PC-9 (cell line): ENCODE data around the gene RIMBP2. TPM values are rescaled to one million over a fixed set of nuclear protein-coding genes. Genes with fewer than 3 reads are reported as not detected.

ENCODE experiments used
- BruUV-seq: library from RNA; stranded (reverse); fragments of 400-500 nt; replicated peaks from 2 replicates; lab custom pipeline; 2021; lab: Mats Ljungman, UMichigan
- CTCF ChIA-PET: fragments of 300-600 bp; sonication (Branson Sonifier 250); formaldehyde crosslinking; loops from one replicate; lab custom pipeline; 2022; ENCODE audit warnings: antibody characterized with exemption; lab: Charles Lee
- POLR2A ChIA-PET: fragments of 300-600 bp; sonication (Branson Sonifier 250); formaldehyde crosslinking; loops from one replicate; lab custom pipeline; 2022; ENCODE audit warnings: antibody characterized with exemption; ENCODE audit not compliant: unreplicated experiment; lab: Charles Lee
- DNase-seq, 2 experiments: peaks; one replicate each; pipeline versions ENCODE4 v3.0.0 to v3.0.0-alpha.2; 2015 to 2022; ENCODE audit warnings: mixed read lengths in 1 of 2
- H2AFZ ChIP-seq: fragments of 200-600 bp; sonication (generic); 2 replicates; pipeline ENCODE4 v1.8.1; 2017; ENCODE audit warnings: antibody characterized with exemption
- H3F3A ChIP-seq: fragments of 200-600 bp; sonication (generic); 2 replicates; pipeline ENCODE4 v1.8.1; 2017; ENCODE audit warnings: antibody characterized with exemption, mild to moderate bottlenecking, low read depth; ENCODE audit not compliant: insufficient read depth
- H3K27ac ChIP-seq: fragments of 200-600 bp; sonication (generic); 2 replicates; pipeline ENCODE4 v1.6.1; 2016; ENCODE audit warnings: mixed run types
- H3K27me3 ChIP-seq: fragments of 200-600 bp; sonication (generic); 2 replicates; pipeline ENCODE4 v1.6.1; 2016; ENCODE audit warnings: low read depth, mixed run types; ENCODE audit not compliant: insufficient read depth
- H3K36me3 ChIP-seq: fragments of 200-600 bp; sonication (generic); 2 replicates; pipeline ENCODE4 v1.6.1; 2016; ENCODE audit warnings: low read depth, mixed run types
- H3K4me1 ChIP-seq: fragments of 200-600 bp; sonication (generic); replicated peaks from 2 replicates; pipeline ENCODE4 v1.6.1; 2016; ENCODE audit warnings: mixed run types; ENCODE audit not compliant: insufficient read depth
- H3K4me2 ChIP-seq: fragments of 200-600 bp; sonication (generic); 2 replicates; pipeline ENCODE4 v1.6.1; 2017; ENCODE audit warnings: mixed run types
- H3K4me3 ChIP-seq: fragments of 200-600 bp; sonication (generic); 2 replicates; pipeline ENCODE4 v1.6.1; 2016; ENCODE audit warnings: mixed run types
- H3K79me2 ChIP-seq: fragments of 200-600 bp; sonication (generic); 2 replicates; pipeline ENCODE4 v1.6.1; 2017; ENCODE audit warnings: low read depth, mixed run types
- H3K9me2 ChIP-seq: fragments of 200-600 bp; sonication (generic); 2 replicates; pipeline ENCODE4 v1.8.1; 2017; ENCODE audit warnings: mild to moderate bottlenecking; ENCODE audit not compliant: insufficient read depth
- H3K9me3 ChIP-seq: fragments of 200-600 bp; sonication (generic); 2 replicates; pipeline ENCODE4 v1.8.1; 2016; ENCODE audit warnings: low read depth; ENCODE audit not compliant: insufficient read depth
- H4K20me1 ChIP-seq: fragments of 200-600 bp; sonication (generic); 2 replicates; pipeline ENCODE4 v1.8.1; 2017; ENCODE audit not compliant: insufficient read depth
- EZH2 ChIP-seq: fragments of 200-600 bp; sonication (generic); IDR thresholded peaks from 2 replicates; pipeline ENCODE4 v1.8.0; 2017; ENCODE audit warnings: antibody characterized with exemption, low read depth
- intact Hi-C: fragments of 100-400 bp; cut with micrococcal nuclease; formaldehyde crosslinking; loops from one replicate; pipeline ENCODE4 v1.10.0; 2022; ENCODE audit not compliant: unreplicated experiment
- total RNA-seq: library from RNA; stranded (reverse); gene quantifications from 2 replicates; pipeline ENCODE4 v1.2.3, GENCODE V29; 2021
- TF ChIP-seq, protein P1 (sequence below): fragments of 200-600 bp; sonication (generic); conservative IDR thresholded peaks from 2 replicates; pipeline ENCODE4 v1.6.1; 2017; ENCODE audit warnings: mixed run types, antibody characterized with exemption, mild to moderate bottlenecking, moderate library complexity

Gene RIMBP2
- total RNA-seq, 1 experiment from 2014 or later: not detected

DNA sequence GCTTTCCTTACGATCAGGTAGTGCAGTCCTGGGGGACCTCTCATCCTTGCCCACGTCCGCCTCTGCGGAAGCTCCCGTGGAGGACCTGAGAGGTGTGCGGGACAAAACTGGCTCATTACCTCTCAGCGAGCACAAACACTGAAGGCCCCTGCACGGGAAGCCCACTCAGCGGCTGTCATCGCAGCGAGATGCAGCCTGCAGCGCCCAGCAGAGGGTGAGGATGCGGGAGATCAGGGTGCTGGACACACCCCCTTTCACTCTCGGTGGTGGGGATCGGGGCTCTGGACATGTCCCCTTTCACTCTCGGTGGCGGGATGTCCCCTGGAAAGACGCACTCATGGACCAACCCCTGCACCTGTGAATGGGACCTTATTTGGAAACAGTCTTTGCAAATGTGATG lies 266.8 kb downstream of the RIMBP2 start:
- intact Hi-C loops: no loop called here
- BruUV-seq: no TSS peak
- POLR2A ChIA-PET: no interaction called here

DNA sequence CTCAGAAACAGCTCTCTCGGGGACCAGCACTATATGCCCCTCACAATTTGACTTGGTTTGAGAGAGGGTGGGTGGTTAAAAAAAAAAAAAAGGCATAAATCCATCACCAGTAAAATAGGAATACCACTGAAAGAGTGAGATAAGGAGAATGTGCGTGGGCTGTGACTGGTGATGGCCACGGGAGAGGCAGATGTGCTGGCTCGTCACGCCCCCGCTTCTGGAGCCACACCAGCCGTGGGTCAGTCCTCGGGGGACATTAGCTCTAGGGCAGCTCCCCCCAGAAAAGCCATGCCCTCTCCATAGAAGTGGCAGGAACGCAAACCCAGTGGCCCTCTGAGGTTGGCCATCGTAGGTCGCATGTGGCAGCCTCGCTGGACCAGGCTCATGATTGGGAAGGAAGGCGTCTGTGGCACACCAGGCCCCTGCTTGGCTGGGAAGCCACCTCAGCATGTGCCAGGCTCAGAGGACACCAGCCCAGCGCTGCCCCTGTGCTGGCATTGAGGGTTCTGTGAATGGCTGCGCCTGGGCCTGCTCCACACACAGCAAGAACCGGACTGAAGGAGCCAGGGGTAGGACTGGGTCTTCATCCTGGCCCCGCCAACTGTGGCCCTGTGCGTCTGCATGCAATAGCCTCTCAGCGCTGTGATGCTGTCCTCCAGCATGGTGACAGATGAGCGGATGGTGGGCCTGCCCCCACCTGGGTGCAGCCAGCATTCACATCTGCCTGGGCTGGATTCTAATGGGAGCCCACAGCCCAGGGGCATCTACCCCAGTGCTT lies 267.9 kb downstream of the RIMBP2 start:
- intact Hi-C loops: no loop called here
- TF ChIP-seq, protein P1, sequence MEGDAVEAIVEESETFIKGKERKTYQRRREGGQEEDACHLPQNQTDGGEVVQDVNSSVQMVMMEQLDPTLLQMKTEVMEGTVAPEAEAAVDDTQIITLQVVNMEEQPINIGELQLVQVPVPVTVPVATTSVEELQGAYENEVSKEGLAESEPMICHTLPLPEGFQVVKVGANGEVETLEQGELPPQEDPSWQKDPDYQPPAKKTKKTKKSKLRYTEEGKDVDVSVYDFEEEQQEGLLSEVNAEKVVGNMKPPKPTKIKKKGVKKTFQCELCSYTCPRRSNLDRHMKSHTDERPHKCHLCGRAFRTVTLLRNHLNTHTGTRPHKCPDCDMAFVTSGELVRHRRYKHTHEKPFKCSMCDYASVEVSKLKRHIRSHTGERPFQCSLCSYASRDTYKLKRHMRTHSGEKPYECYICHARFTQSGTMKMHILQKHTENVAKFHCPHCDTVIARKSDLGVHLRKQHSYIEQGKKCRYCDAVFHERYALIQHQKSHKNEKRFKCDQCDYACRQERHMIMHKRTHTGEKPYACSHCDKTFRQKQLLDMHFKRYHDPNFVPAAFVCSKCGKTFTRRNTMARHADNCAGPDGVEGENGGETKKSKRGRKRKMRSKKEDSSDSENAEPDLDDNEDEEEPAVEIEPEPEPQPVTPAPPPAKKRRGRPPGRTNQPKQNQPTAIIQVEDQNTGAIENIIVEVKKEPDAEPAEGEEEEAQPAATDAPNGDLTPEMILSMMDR: no peak
- TF ChIP-seq EZH2: no peak
- H3K36me3 ChIP-seq: no peaks in the 10 kb centered on the region
- H4K20me1 ChIP-seq: no peaks in the 10 kb centered on the region
- no peak for DNase-seq
- no peaks in the 10 kb centered on the region for H3K9me3 ChIP-seq
- no peaks in the 10 kb centered on the region for H3K4me1 ChIP-seq
- no peaks in the 10 kb centered on the region for H3K79me2 ChIP-seq
- no TSS peak for BruUV-seq
- no peak overlapping the region for H3K4me3 ChIP-seq
- H3K27ac ChIP-seq: no peak overlapping the region
- no peak overlapping the region for H3K4me2 ChIP-seq
- ChIA-PET POLR2A (no interaction called here), CTCF (no interaction called here)
- H2AFZ ChIP-seq: no peak overlapping the region
- peaks cover 73% of the 10 kb centered on the region for H3K27me3 ChIP-seq
- H3F3A ChIP-seq: no peaks in the 10 kb centered on the region
- no peaks in the 10 kb centered on the region for H3K9me2 ChIP-seq

More for the DNA sequence above, 266.8 kb downstream of the RIMBP2 start:
- Histone ChIP-seq H3K4me1 (no peaks in the 10 kb centered on the region), H3K36me3 (no peaks in the 10 kb centered on the region), H3K9me3 (no peaks in the 10 kb centered on the region), H3F3A (no peaks in the 10 kb centered on the region), H4K20me1 (no peaks in the 10 kb centered on the region), H3K4me2 (no peak overlapping the region), H3K79me2 (no peaks in the 10 kb centered on the region), H3K27me3 (peaks cover 76% of the 10 kb centered on the region), H3K4me3 (no peak overlapping the region), H2AFZ (no peak overlapping the region), H3K9me2 (no peaks in the 10 kb centered on the region), H3K27ac (no peak overlapping the region)
- no peak for TF ChIP-seq EZH2
- TF ChIP-seq, protein P1: no peak
- no peak for DNase-seq
- CTCF ChIA-PET: no interaction called here

DNA sequence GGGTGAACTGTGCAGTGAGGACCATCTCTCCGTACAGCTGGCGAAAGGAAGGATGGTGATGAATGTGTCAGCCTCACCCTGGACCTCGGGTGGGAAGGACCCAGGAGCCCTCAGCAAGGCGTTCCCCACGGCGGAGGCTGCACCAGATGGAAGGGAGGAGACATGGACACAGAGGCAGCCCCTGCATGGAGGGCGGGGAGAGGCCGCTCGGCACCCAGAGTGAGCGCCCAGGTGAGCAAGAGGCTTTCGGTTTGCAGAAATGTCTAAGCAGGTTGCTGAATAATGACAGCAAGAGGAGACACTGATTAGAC lies 268.5 kb downstream of the RIMBP2 start:
- no peak overlapping the region for H3K4me2 ChIP-seq
- no peaks in the 10 kb centered on the region for H3K9me2 ChIP-seq
- no peak overlapping the region for H3K27ac ChIP-seq
- no TSS peak for BruUV-seq
- H3K4me3 ChIP-seq: no peak overlapping the region
- no peak overlapping the region for H2AFZ ChIP-seq
- TF ChIP-seq, protein P1: no peak
- TF ChIP-seq EZH2: no peak
- no peaks in the 10 kb centered on the region for H3K4me1 ChIP-seq
- no peak for DNase-seq
- no peaks in the 10 kb centered on the region for H3K9me3 ChIP-seq
- H3K27me3 ChIP-seq: peaks cover 67% of the 10 kb centered on the region
- H4K20me1 ChIP-seq: no peaks in the 10 kb centered on the region
- ChIA-PET POLR2A (no interaction called here), CTCF (no interaction called here)
- intact Hi-C loops: no loop called here
- H3K79me2 ChIP-seq: no peaks in the 10 kb centered on the region
- H3K36me3 ChIP-seq: no peaks in the 10 kb centered on the region
- no peaks in the 10 kb centered on the region for H3F3A ChIP-seq
